Cardiac septum (tissue), 1 donor: ENCODE data around the gene XAGE1A. TPM values are rescaled to one million over a fixed set of nuclear protein-coding genes. Genes with fewer than 3 reads are reported as not detected.
"Not testable (repeated sequence)": the region's sequence is repeated elsewhere in the genome, so short reads cannot be mapped to it uniquely, and the experiment has no call there.

ENCODE experiments used
- DNase-seq: peaks from one replicate; pipeline ENCODE4 v3.0.0-alpha.2; 2020; ENCODE audit warnings: low spot score
- intact Hi-C: fragments of 100-400 bp; cut with DNase I; formaldehyde crosslinking; loops from one replicate; pipeline ENCODE4 v1.14.0; 2022
- long read RNA-seq: library from polyadenylated mRNA; unstranded; transcript quantifications from one replicate; pipeline ENCODE4 v2.0.0, GENCODE V29; 2021
- total RNA-seq: library from RNA; stranded (reverse); fragmentation: NEBNext Ultra II Directional; extraction: Animal tissue kit (Norgen Biotek cat#: 25700); gene quantifications from one replicate; pipeline ENCODE4 v1.2.1, GENCODE V29; 2021
- donor health status: DM: no; HTN: no; CAD: no.

XAGE1A gene, protein sequence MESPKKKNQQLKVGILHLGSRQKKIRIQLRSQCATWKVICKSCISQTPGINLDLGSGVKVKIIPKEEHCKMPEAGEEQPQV
- total RNA-seq, result not detected
- long read RNA-seq, result 0 reads

DNA sequence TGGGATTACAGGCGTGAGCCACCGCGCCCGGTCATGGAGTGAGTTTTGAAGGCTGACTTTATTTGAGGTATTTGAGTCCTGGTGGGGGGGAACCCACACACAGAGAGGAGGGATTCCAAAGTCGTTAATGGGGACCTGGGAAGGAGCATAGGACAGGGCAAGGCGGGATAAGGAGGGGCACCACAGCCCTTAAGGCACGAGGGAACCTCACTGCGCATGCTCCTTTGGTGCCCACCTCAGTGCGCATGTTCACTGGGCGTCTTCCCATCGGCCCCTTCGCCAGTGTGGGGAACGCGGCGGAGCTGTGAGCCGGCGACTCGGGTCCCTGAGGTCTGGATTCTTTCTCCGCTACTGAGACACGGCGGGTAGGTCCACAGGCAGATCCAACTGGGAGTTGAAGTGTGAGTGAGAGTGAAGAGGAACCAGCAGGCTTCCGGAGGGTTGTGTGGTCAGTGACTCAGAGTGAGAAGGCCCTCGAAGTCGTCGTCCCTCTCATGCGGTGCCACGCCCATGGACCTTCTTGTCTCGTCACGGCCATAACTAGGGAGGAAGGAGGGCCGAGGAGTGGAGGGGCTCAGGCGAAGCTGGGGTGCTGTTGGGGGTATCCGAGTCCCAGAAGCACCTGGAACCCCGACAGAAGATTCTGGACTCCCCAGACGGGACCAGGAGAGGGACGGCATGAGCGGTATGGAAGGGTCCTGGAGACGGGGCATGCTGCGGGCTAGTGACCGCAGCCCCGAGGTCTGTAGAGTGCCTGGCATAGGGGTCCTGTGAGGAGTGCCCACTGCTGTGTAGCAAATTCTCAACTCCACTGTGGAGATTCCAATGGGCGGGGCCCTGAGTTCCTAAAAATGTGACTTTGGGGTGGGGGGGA is at the start of gene XAGE1A:
Gene XAGE1A, plus strand, starts transcription at position 264 of the 874 bp plus-strand sequence. CDS start 1,554 bp downstream, outside the sequence.
- intact Hi-C loops, DNase-seq: not testable (repeated sequence)

DNA sequence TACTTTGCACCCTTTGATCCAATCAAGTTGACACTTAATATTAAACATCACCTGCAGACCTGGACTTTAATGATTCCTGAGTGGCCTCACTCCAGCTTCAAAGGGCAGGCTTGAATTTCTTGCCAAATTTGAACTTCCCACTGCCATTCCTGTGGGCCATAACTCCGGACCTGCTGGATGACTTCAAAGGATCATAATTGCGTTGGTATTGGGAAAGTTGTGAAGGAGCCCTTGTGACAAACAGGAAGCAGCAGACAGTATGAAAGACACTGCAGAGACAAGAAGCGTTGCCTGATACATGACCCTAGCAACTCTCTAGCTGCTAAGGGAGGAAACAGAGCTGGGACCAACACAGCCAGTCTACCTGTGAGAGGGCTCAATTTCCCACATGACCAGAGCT is 43.6 kb upstream of the XAGE1A start:
- intact Hi-C loops, DNase-seq: not testable (repeated sequence)

DNA sequence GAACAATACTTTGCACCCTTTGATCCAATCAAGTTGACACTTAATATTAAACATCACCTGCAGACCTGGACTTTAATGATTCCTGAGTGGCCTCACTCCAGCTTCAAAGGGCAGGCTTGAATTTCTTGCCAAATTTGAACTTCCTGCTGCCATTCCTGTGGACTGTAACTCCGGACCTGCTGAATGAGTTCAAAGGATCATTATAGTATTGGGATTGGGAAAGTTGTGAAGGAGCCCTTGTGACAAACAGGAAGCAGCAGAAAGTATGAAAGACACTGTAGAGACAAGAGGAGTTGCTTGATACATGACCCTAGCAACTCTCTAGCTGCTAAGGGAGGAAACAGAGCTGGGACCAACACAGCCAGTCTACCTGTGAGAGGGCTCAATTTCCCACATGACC is 24.3 kb upstream of the XAGE1A start:
- DNase-seq, intact Hi-C loops: not testable (repeated sequence)

DNA sequence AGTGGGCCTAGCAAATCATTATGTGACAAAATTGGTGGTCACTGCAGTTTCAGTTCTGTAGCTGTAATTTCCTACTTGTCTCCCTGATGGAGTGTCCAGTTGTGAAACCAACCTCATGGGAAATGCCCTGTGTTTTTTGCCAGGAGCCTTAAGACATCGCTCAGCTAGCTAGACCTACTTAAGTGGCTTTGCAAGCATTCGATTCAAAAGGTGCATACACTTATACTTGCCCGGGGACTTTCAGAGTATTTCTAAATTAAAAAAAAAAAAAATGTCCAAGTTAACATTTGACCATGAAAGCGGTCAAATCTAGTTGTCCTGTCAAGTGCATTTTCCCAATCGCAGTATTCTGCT is 788 bp downstream of the XAGE1A start:
- DNase-seq, intact Hi-C loops: not testable (repeated sequence)

DNA sequence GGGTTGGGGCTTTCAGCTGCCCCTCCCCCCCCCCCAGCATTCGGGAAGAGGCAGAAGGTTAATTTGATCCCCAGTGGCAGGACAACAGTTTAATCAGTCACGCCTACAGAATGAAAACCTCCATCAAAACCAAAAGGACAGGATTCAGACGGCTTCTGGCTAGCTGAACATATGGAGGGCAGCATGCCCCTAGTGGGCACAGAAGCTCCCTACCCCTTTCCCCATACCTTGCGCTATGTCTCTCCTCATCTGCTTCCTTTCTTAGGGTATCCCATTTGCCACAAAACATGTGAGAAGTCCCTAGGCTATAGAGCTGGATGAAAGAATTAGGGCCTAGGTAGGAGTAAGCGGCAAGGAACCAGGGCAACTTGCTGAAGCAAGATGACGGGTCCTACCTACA is 5.8 kb downstream of the XAGE1A start:
- intact Hi-C loops, DNase-seq: not testable (repeated sequence)

DNA sequence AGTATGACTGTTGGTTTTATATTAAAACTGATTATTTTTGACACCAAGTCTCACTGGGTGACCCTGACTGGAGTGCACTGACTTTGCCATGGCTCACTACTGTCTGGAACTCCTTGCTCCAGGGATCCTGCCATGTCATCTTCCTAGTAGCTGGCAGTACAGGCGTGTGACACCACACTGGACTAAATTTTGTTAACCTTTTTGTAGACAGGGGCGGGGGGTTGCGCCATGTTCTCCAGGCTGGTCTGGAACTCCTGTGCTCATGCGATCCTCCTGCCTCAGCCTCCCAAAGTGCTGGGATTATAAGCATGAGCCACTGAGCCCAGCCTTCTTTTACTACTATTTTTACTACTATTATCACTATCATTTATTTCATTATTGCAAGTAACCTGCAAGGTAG is 8.9 kb downstream of the XAGE1A start:
- peak; percentile 31 for DNase-seq
- intact Hi-C loops, result no loop called here

DNA sequence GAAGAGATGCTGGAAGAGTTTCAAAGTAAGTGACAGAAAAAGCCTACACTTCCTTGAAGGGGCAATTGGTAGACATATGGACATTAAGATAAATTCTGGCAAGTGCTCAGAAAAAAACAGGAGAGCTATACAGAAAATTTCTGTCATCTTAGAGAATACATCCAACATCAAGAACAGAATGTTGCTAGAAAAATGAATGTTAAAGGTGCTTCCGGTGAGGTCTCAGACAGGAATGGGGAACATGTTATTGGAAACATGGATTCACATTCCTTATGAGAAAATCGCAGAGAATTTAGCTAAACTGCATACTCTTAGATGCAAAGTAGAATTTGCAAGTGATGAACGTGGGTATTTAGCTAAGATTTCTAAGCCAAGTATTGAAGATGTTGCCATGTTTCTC is 11.7 kb downstream of the XAGE1A start:
- no peak for DNase-seq
- intact Hi-C loops, result no loop called here

DNA sequence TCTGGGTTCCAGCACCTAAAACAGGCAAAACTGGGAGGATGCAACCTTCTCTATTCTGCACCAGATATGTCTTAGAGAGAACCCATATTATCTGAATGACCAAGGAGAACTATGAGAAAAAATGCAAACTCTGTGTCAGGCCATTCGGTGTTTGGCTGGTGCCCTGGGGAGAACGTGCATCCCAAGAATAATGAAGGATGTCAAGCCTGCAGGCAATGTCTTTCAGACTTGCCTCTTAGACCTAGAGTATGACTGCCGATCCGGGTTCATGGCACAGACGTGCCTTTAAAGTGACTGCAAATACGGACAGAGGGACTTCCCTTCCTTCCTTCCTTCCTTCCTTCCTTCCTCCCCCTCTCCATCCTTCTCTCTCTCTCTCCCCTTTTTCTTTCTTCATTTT is 14.3 kb downstream of the XAGE1A start:
- DNase-seq, result peak; percentile 33

DNA sequence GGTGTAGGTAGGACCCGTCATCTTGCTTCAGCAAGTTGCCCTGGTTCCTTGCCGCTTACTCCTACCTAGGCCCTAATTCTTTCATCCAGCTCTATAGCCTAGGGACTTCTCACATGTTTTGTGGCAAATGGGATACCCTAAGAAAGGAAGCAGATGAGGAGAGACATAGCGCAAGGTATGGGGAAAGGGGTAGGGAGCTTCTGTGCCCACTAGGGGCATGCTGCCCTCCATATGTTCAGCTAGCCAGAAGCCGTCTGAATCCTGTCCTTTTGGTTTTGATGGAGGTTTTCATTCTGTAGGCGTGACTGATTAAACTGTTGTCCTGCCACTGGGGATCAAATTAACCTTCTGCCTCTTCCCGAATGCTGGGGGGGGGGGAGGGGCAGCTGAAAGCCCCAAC is 15.5 kb downstream of the XAGE1A start:
- intact Hi-C loops, DNase-seq: not testable (repeated sequence)

More for the DNA sequence above, 14.3 kb downstream of the XAGE1A start:
- intact Hi-C loops, result no loop called here

DNA sequence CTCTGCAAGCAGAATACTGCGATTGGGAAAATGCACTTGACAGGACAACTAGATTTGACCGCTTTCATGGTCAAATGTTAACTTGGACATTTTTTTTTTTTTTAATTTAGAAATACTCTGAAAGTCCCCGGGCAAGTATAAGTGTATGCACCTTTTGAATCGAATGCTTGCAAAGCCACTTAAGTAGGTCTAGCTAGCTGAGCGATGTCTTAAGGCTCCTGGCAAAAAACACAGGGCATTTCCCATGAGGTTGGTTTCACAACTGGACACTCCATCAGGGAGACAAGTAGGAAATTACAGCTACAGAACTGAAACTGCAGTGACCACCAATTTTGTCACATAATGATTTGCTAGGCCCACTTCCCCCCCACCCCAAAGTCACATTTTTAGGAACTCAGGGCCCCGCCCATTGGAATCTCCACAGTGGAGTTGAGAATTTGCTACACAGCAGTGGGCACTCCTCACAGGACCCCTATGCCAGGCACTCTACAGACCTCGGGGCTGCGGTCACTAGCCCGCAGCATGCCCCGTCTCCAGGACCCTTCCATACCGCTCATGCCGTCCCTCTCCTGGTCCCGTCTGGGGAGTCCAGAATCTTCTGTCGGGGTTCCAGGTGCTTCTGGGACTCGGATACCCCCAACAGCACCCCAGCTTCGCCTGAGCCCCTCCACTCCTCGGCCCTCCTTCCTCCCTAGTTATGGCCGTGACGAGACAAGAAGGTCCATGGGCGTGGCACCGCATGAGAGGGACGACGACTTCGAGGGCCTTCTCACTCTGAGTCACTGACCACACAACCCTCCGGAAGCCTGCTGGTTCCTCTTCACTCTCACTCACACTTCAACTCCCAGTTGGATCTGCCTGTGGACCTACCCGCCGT is 20.7 kb downstream of the XAGE1A start:
- intact Hi-C loops, result not testable (repeated sequence)

DNA sequence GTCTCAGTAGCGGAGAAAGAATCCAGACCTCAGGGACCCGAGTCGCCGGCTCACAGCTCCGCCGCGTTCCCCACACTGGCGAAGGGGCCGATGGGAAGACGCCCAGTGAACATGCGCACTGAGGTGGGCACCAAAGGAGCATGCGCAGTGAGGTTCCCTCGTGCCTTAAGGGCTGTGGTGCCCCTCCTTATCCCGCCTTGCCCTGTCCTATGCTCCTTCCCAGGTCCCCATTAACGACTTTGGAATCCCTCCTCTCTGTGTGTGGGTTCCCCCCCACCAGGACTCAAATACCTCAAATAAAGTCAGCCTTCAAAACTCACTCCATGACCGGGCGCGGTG is 21.3 kb downstream of the XAGE1A start, which contains the start of gene XAGE1B:
Gene XAGE1B, minus strand, starts transcription at position 77 of the 339 bp plus-strand sequence. CDS start 1,536 bp downstream, outside the sequence.
- intact Hi-C loops, DNase-seq: not testable (repeated sequence)

More for the DNA sequence above, 20.7 kb downstream of the XAGE1A start:
- DNase-seq, result not testable (repeated sequence)

DNA sequence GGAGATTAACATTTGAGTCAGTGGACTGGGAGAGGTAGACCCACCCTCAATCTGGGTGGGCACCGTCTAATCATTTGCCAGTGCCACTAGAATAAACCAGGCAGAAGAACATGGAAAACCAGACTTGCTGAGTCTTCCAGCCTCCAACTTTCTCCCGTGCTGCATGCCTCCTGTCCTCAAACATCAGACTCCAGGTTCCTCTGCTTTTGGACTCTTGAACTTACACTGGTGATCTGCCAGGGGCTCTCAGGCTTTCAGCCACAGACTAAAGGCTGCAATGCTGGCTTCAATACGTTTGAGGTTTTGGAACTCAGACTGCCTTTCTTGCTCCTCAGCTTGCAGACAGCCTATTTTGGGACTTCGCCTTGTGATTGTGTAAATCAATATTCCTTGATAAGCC is 45.4 kb downstream of the XAGE1A start:
- intact Hi-C loops, DNase-seq: not testable (repeated sequence)

DNA sequence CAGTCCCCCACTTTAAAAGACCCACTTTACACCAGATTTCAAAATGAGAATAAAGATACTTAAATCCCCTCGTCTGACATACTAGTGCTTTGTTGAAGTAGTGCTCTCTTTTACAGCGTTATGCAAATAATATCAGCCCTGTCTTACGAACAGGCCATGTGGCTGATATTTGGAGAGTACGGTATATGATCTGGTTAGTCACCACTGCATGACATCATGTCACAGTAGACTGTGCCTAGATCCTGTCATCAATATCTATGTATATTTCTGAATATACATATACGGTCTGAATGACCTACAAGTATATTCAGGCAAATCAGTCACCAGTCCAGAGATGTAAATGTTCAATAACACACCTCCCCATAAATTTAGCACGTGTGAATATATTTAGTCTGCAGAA is 46.7 kb downstream of the XAGE1A start:
- no peak for DNase-seq
- intact Hi-C loops, result no loop called here

DNA sequence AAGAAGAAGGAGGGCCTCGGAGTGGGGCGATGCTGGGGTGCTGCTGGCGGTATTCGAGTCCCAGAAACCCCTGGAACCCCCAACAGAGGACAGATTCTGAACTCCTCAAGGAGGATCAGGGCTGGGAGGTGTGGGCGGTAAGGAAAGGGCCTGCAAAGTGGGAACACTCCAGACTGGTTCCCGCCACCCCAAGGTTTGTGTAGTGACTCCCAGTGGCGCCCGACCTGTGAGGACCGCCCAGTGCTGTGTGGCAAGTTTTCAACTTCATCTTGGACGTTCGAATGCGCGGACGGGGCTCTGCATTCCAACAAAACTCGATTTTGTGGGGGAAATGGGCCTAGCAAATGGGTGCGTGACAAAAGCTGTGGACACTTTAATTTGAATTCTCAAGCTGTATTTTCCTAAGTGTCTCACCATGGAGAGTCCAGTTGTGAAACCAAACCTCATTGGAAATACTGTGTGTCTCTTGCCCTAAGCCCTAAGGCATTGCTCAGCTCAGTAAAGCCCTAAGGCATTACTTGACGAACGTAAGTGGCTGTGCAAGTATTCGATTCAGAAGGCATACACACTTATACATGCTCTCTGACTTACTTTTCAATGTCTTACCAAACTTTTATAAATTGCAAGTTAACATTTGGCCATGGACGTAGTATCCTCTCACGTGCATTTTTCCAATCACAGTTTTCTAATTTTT is 48.7 kb downstream of the XAGE1A start:
- no peak for DNase-seq
- intact Hi-C loops, result no loop called here

DNA sequence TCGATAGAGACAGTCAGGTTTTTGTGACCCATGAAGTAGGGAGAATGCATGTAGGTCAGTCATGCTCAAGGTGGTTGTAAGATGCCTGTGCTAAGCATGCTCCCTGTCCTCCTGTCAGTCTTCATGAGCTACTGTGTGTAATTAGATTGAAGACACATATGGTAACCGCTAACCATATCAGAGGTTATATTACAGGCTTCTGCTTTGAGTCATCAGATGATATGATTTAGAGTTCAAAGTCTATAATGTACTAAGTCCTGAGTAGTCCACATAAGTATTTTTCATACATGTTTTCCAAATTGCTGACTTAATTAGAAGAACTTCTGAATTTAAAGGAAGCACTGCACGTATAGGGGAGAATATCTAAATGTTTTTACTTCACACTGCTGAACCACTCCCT is 53.2 kb downstream of the XAGE1A start:
- DNase-seq, intact Hi-C loops: not testable (repeated sequence)

Other genes with a start within 250 kb of the XAGE1A start
- not detected for gene XAGE2, start 126.8 kb upstream of the XAGE1A start, total RNA-seq
- not detected for gene XAGE1B, start 21.3 kb downstream of the XAGE1A start, total RNA-seq
- not detected for gene SSX7, start 159.1 kb downstream of the XAGE1A start, total RNA-seq
- gene SSX2, start 211.4 kb downstream of the XAGE1A start, total RNA-seq, result not detected